ENCODE data around the gene LEF1.
A peak's percentile ranks its signal among the peaks of the same experiment; 100 is the strongest.
"Not testable (repeated sequence)": the region's sequence is repeated elsewhere in the genome, so short reads cannot be mapped to it uniquely, and the experiment has no call there.

Gene LEF1

GRCh38 chr4:108058685-108059440 lies 109.9 kb downstream of the LEF1 start:
- DNase-seq (ENCODE audit: low read depth), result peak; percentile 69

DNA sequence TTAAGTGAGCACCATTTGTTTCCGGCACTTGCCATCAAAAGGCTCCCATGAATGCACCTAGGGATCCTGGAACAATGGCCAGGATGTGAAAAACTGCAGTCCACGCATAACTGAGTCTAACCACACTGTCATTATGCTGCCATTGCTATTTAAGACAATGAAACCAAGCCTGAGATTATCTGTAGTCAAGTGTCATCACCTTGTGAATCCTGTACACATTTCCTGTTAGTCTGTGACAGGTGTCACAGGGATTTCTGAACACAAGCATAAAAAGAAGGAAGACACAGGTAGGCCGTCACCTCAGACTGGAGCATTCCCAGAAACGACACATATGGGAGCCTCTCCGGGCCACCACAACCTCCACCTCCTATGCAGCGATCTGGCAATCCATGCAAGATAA lies 112.3 kb downstream of the LEF1 start:
- DNase-seq (ENCODE audit: low read depth), result no peak

- no peak for DNase-seq (ENCODE audit: low read depth)
Observed at GRCh38 chr4:108055787-108056186, 112.9 kb downstream of the LEF1 start.

DNA sequence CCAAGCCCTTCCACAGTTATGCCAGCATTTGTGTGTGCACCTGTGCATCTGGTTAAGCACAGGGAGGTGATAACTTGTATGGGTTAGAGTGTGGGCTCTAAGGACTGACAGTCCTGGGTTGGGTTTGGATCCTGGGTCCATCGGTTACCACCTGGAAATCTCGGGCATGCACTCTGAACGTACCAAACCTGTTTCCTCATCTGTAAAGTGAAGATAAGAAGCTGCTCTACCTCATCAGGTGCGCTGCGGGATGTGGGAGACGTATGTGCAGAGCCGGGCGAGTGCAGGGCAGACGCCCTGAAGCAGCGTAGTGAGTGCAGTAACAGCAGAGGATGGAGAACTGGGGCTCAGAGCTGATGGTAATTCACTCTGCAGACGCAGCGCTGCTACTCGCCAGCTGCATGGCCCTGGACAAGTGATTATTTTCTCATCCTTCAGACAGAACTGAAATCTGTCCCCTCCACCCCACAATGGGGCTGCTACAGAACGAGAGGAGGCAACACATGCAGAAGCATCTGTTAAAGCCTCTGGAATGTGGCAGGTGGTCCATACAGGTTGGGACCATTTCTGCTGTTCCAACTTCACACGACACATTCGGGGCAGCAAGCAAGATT lies 114.6 kb downstream of the LEF1 start:
- no peak for DNase-seq (ENCODE audit: low read depth)

- DNase-seq (ENCODE audit: low read depth), result no peak
Observed at GRCh38 chr4:108053251-108053711, 115.5 kb downstream of the LEF1 start.

DNA sequence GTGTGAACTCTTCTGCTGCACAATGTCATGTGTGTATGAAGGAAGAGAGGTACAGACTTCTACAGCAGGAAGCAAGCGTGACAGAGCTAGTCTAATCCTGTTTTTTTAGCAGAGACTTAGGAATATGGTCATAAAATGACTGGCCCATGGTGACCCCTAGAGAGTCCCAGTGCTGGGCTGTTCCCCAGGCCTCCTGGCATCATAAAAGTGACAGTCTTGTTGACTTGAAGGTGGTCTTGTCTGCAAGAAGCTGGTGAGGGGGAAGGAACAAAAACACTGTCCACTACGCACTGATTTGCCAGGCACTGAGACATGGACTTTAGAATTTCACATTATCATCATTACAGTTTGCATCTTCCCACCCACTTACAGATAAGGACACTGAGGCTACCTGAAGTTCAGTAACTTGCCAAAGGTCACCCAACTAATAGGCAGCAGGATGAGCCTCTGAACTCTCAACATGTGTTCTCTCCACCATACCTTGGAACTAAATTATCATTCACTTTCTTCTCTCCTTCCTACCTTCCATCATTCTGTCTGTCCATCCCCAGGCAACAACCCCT lies 116.1 kb downstream of the LEF1 start:
- no peak for DNase-seq (ENCODE audit: low read depth)

DNA sequence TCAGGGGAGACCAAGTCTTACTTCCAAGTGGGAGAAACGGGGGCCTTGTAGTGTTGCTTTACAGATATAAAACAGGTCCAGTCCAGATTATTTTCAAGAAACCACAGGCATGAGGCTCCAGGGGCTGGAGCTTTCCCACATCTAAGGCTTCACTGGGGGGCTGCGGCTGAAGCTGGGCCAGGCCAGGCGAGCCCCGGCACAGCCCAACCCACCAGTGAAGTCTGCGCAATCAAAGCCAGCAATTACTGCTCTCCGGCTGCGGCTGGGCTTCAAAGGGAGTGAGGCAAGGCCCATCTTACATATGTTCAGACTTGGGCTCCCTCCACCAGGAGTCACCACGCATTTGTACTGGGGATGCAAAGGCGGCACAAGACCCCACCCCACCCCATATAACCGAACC lies 117.4 kb downstream of the LEF1 start:
- DNase-seq (ENCODE audit: low read depth), result no peak

DNA sequence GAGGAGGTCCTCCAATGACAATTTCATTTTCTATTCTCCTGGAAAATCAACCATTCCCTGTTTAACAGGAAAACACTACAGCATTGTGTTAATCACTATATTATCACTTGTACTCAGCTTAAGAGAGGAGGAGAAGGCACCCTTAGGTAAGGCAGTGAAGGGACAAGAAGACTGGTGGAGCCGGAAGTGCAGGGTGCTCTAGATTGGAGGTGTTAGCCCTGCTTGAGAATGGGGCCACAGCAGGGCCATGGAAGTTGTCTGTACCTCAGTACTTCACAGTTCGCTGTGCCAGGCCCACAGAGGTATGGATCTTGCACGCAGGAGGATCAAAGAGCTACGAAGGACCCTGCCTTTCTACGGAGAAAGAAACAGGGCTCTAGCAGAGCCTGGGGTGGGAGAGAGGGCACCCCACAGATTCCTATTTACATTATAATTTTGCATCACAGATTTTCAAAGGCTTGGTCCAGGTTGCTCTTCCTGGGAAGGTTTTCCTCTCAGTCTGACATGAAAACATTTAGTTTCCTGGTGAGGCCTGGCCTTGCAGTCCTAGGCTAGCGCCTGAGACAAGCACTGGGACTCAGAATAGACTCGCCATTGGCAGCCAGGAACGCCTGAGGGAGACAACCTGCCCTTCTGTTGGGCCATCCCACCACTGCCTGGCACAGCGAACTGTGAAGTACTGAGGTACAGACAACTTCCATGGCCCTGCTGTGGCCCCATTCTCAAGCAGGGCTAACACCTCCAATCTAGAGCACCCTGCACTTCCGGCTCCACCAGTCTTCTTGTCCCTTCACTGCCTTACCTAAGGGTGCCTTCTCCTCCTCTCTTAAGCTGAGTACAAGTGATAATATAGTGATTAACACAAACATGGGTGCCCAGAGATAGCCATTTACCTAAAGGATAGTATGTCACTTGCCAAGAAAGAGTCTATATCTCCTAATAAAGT lies 118.3 kb downstream of the LEF1 start:
- DNase-seq (ENCODE audit: low read depth), result not testable (repeated sequence)

- DNase-seq (ENCODE audit: low read depth), result no peak
Observed at GRCh38 chr4:108049406-108049805, 119.3 kb downstream of the LEF1 start.

- DNase-seq (ENCODE audit: low read depth), result no peak
Observed at GRCh38 chr4:108048997-108049396, 119.7 kb downstream of the LEF1 start.

GRCh38 chr4:108048157-108048556 lies 120.6 kb downstream of the LEF1 start:
- DNase-seq (ENCODE audit: low read depth), result no peak

DNA sequence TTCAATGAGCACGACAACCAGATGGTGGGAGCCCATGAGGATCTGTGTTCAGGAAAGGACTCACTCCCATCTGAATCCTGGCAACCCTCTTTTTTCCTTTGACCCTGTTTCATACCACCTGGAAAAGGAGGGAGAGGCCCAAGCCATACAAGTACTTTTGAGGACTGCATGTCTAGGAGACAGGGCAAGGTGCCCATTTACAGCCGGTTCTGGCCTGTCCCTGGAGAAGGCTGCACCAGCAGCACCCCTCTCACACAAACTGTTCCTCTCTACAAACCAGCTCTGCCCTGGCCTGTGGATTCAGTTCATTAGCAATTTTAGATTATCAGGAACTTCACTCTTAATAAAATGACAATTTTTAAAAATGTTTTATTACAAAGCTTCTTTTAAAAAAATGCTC lies 121.5 kb downstream of the LEF1 start:
- DNase-seq (ENCODE audit: low read depth), result no peak

GRCh38 chr4:108045687-108046024 lies 123.1 kb downstream of the LEF1 start:
- no peak for DNase-seq (ENCODE audit: low read depth)

- DNase-seq (ENCODE audit: low read depth), result no peak
Observed at GRCh38 chr4:108044951-108045686, 123.6 kb downstream of the LEF1 start.

DNA sequence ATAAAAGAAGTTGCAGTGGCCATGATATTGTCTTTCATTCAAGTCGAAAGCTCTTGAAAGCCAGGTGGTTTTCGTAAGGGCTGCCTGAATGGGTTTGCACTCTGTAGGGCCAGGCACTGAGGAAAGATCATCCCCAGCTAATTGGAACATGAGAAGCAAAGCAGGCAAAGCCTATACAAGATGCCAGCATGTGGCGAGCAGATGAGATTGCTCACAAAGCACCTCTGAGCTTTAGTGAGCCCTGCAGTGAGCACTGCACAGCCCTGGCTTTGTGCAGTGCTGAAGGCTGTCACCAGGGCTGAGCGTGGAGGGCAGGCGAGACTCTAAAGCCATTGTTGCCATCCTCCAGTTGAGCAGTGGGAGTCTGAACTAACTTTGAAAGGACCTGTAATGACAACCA lies 125.2 kb downstream of the LEF1 start:
- no peak for DNase-seq (ENCODE audit: low read depth)

DNA sequence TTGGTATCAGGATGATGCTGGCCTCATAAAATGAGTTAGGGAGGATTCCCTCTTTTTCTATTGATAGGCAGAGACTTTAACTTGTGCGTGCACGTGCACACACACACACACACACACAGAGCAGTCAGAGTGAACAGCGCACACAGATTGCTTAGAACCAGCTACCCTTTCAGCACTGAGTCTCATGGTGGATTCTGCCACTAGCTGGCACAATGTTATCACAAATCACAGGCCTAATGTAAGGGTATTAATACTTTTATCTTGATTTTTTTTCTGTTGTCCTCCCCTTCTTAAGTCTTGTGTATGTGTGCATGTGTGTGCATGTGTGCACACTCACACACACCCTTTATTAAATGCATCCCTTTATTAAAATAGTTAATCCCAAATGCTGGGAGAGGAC lies 125.8 kb downstream of the LEF1 start:
- DNase-seq (ENCODE audit: low read depth), result no peak

GRCh38 chr4:108037884-108038283 lies 130.8 kb downstream of the LEF1 start:
- no peak for DNase-seq (ENCODE audit: low read depth)

- no peak for DNase-seq (ENCODE audit: low read depth)
Observed at GRCh38 chr4:108036213-108036612, 132.5 kb downstream of the LEF1 start.

- DNase-seq (ENCODE audit: low read depth), result no peak
Observed at GRCh38 chr4:108035691-108036090, 133.0 kb downstream of the LEF1 start.

DNA sequence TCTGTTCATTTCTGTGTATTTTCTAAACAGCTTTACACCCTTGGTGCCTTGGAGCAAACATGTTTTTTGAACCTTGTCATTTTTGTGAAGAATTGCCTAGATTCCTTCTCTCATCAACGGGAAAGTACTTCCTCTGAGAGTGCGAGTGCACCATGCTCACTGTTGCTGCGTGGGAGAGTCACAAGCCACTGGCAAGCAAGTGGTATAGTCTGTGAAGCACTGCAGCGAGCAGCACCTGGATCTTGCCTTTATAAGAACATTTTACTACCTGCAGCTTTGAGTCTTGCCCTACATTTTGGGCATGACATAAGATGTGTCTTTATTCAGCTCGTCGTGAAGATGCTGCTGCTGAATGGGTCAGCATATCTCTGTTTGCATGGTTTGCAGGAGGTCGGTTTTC lies 134.2 kb downstream of the LEF1 start:
- DNase-seq (ENCODE audit: low read depth), result no peak

GRCh38 chr4:108033348-108033747 lies 135.4 kb downstream of the LEF1 start:
- no peak for DNase-seq (ENCODE audit: low read depth)

Measured in GM04503 (cell line).